ENCODE measurements around the gene STPG1.
"Not testable (repeated sequence)": the region's sequence is repeated elsewhere in the genome, so short reads cannot be mapped to it uniquely, and the experiment has no call there.

Gene STPG1

GRCh38 chr1:24413350-24414163 lies at the start of gene STPG1:
TSS of gene STPG1 (minus strand) at chr1:24413782. CDS start at chr1:24401388, 12,394 bp downstream.
- DNase-seq (ENCODE audit: low spot score): peak; percentile 98

DNA sequence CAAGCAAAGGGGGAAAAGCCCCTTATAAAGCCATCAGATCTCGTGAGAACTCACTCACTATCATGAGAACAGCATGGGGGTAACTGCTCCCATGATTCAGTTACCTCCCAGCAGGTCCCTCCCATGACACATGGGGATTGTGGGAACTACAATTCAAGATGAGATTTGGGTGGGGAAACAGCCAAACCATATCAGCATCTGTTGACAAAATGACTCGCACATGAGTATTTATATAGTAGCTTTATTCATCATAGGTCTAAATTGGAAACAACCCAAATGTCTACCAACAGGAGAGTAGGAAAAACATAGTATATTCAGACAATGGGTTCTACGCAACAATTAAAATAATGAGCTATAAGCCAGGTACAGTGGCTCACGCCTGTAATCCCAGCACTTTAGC lies 48.5 kb upstream of the STPG1 start:
- peak; percentile 9 for DNase-seq (ENCODE audit: low spot score)

DNA sequence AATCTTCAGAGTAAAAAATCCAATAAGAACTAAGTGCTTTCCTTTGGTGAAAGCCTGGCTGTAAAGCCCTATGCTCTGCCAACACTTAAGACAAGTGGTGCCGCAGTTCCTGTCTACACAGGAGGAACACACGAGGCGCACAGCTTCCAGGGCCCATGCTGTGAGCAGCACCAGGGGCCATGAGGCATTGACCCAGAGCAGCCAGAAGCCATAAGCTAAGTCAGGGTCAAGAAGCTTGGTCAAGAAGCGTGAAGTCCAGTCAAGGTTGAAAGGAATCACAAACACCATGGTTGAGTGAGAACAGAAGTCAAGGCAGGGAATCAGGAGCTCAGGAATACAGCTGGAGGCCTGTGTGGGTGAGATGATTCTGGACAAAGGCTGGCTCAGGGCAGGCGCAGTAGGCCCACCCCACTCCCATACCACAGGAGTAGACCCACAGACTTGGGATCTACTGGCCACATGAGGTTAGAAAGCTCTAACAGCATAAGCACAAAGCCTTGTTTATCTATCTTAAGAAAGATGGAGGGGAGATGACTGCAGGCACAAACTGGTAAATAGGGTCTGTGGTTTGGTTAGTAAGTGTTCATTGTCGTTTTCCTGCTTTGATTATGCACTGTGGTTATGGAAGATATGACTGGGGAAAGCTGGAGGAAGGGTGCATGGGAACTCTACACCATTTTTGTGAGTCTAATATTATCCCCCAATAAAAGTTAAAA lies 46.1 kb upstream of the STPG1 start:
- no peak for DNase-seq (ENCODE audit: low spot score)

GRCh38 chr1:24457866-24458265 lies 44.3 kb upstream of the STPG1 start:
- no peak for DNase-seq (ENCODE audit: low spot score)

GRCh38 chr1:24455272-24455671 lies 41.7 kb upstream of the STPG1 start:
- DNase-seq (ENCODE audit: low spot score): no peak

GRCh38 chr1:24454673-24455072 lies 41.1 kb upstream of the STPG1 start:
- no peak for DNase-seq (ENCODE audit: low spot score)

GRCh38 chr1:24452922-24453485 lies 39.4 kb upstream of the STPG1 start:
- DNase-seq (ENCODE audit: low spot score): peak; percentile 48

- DNase-seq (ENCODE audit: low spot score): no peak
Observed at GRCh38 chr1:24451746-24452145, 38.2 kb upstream of the STPG1 start.

DNA sequence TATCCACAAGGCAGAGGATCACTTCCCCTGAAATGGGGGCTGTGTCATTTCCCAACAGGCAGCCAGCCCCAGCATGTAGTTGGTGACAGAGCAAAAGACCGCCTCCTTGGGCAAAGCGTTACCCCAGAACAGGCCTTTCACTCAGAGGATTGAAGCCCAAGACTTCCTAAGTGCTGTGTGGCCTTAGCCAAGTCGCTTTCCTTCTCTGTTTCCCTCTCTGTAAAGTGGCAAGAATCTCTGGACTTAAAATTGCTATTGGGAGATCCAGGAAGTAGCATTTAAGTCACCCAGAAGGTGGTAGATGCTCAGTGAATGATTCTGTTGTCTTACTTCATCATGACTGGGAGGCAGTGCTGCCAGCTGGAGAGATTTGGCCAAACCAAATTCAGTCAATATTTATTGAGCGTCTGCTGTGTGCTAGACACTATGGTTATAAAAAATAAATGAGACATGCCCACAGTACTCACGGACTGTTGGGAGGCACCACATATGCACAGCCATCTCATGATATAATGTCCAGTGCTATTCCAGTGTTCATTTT lies 37.3 kb upstream of the STPG1 start:
- no peak for DNase-seq (ENCODE audit: low spot score)

DNA sequence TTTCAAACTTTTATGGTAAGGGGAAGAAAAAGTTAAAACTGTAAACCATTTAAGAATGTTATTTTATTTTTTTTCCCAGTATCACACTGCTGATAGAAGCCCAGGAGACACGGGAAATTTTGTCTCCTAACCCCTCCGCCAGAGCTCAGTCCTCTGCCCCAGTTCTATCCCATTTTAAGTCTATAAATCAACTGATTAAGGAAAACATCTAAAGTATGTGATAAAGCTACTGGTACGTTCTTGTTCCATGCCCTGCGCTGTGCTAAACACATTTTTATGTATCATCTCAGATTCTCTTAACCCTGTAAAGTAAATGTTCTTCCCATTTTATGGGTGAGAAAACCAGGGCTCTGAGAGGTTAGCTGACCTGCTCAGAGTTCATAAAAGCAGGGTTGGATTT lies 36.7 kb upstream of the STPG1 start:
- DNase-seq (ENCODE audit: low spot score): no peak

GRCh38 chr1:24446446-24446845 lies 32.9 kb upstream of the STPG1 start:
- not testable (repeated sequence) for DNase-seq (ENCODE audit: low spot score)

DNA sequence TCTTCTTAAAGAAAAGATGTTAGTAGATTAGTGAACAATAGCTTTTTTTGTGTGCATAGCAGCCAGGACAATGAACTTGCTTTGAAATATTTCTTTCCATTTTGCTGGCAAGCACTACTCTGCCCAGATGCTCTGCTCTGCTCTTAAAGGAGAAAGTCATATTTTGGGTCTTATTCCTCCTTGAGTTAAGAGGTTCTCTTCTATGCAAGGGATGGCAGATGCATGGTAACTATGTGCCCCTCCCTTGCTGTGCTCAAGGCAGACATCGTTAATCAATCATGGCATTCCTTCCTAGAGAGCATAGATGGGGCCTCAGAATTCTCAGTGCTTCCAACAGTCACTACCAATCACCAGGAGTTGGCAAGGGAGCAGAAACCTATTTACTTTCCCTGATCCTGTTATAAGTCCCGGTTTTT lies 29.7 kb upstream of the STPG1 start:
- DNase-seq (ENCODE audit: low spot score): peak; percentile 29

- peak; percentile 18 for DNase-seq (ENCODE audit: low spot score)
Observed at GRCh38 chr1:24442764-24443163, 29.2 kb upstream of the STPG1 start.

- no peak for DNase-seq (ENCODE audit: low spot score)
Observed at GRCh38 chr1:24441996-24442668, 28.6 kb upstream of the STPG1 start.

DNA sequence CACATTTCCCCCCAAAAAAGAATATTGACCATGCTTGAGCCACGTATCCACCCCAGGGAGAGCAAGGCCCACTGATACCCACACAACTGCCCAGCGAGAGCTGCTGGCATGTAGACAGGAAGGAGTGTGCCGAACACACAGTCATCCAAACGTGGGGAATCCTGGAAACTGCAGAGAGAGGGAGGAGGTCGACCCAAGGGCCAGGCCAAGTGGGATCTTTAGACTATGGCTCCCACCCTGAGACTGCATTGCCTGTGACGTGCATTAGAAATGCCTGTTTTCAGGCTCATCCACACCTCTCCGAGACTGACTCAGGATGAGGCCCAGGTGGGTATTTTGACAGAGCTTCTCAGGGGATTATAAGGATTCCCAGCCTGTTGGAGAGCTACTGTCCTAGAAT lies 27.9 kb upstream of the STPG1 start:
- no peak for DNase-seq (ENCODE audit: low spot score)

DNA sequence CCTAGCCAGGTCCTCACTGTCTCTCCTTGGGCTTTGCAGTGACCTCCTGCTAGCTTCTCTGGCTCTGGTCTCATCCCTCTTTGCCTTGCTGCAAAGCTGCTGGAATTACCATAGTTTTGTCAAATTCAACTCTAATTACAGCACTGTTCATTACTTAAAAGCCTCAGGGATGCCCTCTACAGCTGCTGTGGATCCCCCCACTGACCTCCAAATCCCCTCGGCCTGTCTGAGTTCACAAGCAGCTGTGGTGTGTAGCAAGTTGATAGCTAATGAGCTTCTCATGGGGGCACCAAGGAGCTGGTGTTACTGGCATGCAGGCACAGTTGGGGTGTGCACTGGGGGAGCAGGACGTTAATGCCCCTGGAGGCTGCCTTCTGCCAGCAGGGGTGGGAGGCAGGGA lies 26.9 kb upstream of the STPG1 start:
- no peak for DNase-seq (ENCODE audit: low spot score)

GRCh38 chr1:24438423-24438901 lies 24.9 kb upstream of the STPG1 start:
- DNase-seq (ENCODE audit: low spot score): peak; percentile 58

DNA sequence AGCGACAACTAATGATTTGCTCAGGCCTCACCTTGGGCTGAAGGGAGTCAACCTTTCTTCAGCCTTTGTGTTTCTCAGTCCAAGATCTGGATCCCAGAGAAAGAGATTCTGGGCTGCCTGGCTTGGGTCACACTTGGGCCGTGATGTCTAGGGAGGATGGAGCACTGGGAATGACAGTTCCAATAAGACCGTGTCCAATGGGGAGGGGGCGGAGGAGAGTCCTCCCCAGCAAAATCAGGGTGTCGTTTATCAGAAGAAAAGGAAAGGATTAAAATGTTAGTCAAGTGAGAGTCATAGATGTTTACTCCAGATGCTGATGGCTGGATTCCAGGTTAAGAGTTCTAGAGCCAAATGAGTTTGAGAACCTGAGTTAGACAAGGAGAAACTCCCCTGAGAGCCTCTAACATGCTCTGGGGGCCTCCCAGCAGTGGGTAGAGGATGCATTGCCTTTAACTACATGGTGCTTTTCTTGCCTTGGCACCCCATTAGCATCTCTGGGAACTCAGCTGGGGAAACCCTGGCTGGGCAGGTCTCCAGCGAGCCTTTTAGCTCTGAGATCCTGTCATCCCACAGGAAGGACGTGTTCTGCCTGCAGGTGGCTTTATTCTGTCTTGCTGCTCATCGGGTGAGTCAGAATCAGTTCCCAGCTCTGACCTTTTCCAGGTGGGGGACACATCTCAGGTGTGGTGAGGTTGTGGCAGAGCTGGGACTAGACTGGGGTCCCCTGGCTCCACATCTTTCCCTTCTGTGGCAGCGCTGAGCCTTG lies 24.2 kb upstream of the STPG1 start:
- peak; percentile 41 for DNase-seq (ENCODE audit: low spot score)

DNA sequence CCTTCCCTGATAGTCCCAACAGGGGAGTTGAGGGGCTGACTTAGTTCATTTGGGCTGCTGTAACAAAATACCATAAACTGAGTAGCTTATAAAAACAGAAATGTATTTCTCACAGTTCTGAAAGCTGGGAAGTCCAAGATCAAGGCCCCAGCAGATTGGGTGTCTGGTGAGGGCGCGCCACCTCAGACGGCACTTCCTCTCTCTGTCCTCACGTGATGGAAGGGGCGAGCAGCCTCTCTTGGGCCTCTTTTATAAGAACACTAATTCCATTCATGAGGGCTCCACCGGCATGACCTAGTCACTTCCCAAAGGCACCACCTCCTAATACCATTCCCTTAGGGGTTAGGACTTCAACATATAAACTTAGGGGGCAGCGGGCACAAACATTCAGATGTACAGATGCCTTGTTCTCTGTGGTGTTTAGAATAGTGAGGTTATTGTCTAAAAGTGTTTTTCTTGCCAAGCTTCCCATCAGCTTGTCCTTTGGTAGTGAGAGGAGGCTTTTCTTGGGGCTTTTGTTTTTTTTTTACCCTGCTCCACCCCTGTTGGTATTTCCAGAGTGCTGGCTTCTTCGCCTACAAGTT lies 22.3 kb upstream of the STPG1 start:
- no peak for DNase-seq (ENCODE audit: low spot score)

GRCh38 chr1:24427545-24427862 lies 13.9 kb upstream of the STPG1 start:
- no peak for DNase-seq (ENCODE audit: low spot score)
